ENCODE data around the gene CFAP299. TPM values are rescaled to one million over a fixed set of nuclear protein-coding genes. Genes with fewer than 3 reads are reported as not detected.

Gene CFAP299
- total RNA-seq, 1 donor from 2014 or later = not detected

DNA sequence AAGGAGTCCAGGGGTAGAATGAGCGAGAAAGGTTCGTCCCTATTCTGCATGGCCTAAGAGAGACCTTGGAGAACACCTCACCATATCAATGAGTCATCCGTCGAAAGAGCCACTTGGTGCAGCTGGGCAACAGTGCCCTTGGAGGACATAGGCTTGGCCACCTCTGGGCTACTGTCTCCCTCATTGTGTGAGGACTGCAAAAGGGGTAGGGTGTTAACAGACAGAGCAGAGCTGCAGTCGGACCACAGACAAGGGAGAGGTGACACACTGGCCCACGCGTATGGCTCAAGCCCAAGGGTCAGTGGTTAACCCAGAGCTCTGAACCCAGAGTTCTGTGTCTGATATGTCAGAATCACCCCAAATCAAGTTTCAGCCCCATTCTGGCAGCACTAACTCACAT, 576.8 kb downstream of the CFAP299 start:
- DNase-seq = no peak
- intact Hi-C loops (cut with micrococcal nuclease) = no loop called here
- no peak for TF ChIP-seq CTCF (IDR thresholded peaks at IDR 0.05; ENCODE audit: borderline replicate concordance)
- no peaks in the 10 kb centered on the region for H3K36me3 ChIP-seq
- peaks cover 15% of the 10 kb centered on the region for H3K9me3 ChIP-seq (replicated peaks)
- H3K4me1 ChIP-seq = no peaks in the 10 kb centered on the region
- no peaks in the 10 kb centered on the region for H3K27me3 ChIP-seq (ENCODE audit: low read depth)
- H3K27ac ChIP-seq (replicated peaks) = no peak overlapping the region
- H3K4me3 ChIP-seq = no peak overlapping the region

- Histone ChIP-seq H3K4me1 (no peaks in the 10 kb centered on the region), H3K36me3 (no peaks in the 10 kb centered on the region), H3K27ac (replicated peaks) (no peak overlapping the region), H3K27me3 (ENCODE audit: low read depth) (no peaks in the 10 kb centered on the region), H3K4me3 (no peak overlapping the region), H3K9me3 (replicated peaks) (peaks cover 6% of the 10 kb centered on the region)
- no peak for TF ChIP-seq CTCF (IDR thresholded peaks at IDR 0.05; ENCODE audit: borderline replicate concordance)
- intact Hi-C loops (cut with micrococcal nuclease) = no loop called here
- no peak for DNase-seq
Measured at GRCh38 chr4:80913381-80913780, 577.9 kb downstream of the CFAP299 start.

GRCh38 chr4:80916770-80917169, 581.2 kb downstream of the CFAP299 start:
- Histone ChIP-seq H3K4me1 (no peaks in the 10 kb centered on the region), H3K9me3 (replicated peaks) (no peaks in the 10 kb centered on the region), H3K27me3 (ENCODE audit: low read depth) (no peaks in the 10 kb centered on the region), H3K36me3 (no peaks in the 10 kb centered on the region), H3K27ac (replicated peaks) (no peak overlapping the region), H3K4me3 (no peak overlapping the region)
- intact Hi-C loops (cut with micrococcal nuclease) = no loop called here
- no peak for DNase-seq
- TF ChIP-seq CTCF (IDR thresholded peaks at IDR 0.05; ENCODE audit: borderline replicate concordance) = no peak

- intact Hi-C loops (cut with micrococcal nuclease) = no loop called here
- DNase-seq = no peak
- Histone ChIP-seq H3K27me3 (ENCODE audit: low read depth) (no peaks in the 10 kb centered on the region), H3K4me1 (no peaks in the 10 kb centered on the region), H3K9me3 (replicated peaks) (no peaks in the 10 kb centered on the region), H3K4me3 (no peak overlapping the region), H3K36me3 (no peaks in the 10 kb centered on the region), H3K27ac (replicated peaks) (no peak overlapping the region)
- TF ChIP-seq CTCF (IDR thresholded peaks at IDR 0.05; ENCODE audit: borderline replicate concordance) = no peak
Measured at GRCh38 chr4:80918004-80918403, 582.5 kb downstream of the CFAP299 start.

DNA sequence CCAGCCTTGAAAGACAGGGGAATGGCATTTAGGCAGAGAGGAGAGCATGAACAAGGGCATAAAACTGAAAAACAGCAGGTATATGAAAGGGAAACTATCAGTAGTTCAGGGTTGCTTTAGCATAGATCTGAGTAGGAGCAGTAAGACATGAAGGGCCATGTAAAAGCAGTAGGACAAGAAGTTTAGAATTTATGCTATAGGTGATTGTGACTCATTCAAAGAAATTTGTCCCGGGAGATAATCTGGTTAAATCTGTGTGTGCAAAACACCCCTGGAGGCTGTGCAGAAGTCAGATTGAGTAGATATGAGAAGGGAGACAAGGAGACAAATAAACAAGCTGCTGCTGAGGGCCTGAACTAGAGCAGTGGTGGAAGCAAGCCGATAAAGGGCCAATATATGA, 585.9 kb downstream of the CFAP299 start:
- H3K4me1 ChIP-seq = no peaks in the 10 kb centered on the region
- no peaks in the 10 kb centered on the region for H3K9me3 ChIP-seq (replicated peaks)

More for the DNA sequence above, 585.9 kb downstream of the CFAP299 start:
- intact Hi-C loops (cut with micrococcal nuclease) = no loop called here
- Histone ChIP-seq H3K27ac (replicated peaks) (no peak overlapping the region), H3K36me3 (no peaks in the 10 kb centered on the region), H3K4me3 (no peak overlapping the region), H3K27me3 (ENCODE audit: low read depth) (no peaks in the 10 kb centered on the region)
- TF ChIP-seq CTCF (IDR thresholded peaks at IDR 0.05; ENCODE audit: borderline replicate concordance) = no peak
- DNase-seq = no peak
